Ovary (tissue), 3 donors: ENCODE data around the gene CRTAP.

Experiments
- CTCF ChIP-seq, 3 donors: fragments of 450-650 bp in 2 of 3; fragments of 200-600 bp in 1 of 3; IDR thresholded peaks; one replicate each; pipeline versions ENCODE4 v1.5.1 to v1.8.0; 2016 to 2022; ENCODE audit warnings: antibody characterized with exemption in 3 of 3, mild to moderate bottlenecking in 1 of 3
- EP300 ChIP-seq: sonication (generic); formaldehyde crosslinking; IDR thresholded peaks from one replicate; pipeline ENCODE4 v1.6.1; 2017; ENCODE audit warnings: antibody characterized with exemption
- POLR2A ChIP-seq: fragments of 450-650 bp; IDR thresholded peaks from one replicate; pipeline ENCODE4 v1.6.1; 2017; ENCODE audit warnings: antibody characterized with exemption, mild to moderate bottlenecking, moderate library complexity
- donor health status: DM: no; HTN: no; CAD: no.

DNA sequence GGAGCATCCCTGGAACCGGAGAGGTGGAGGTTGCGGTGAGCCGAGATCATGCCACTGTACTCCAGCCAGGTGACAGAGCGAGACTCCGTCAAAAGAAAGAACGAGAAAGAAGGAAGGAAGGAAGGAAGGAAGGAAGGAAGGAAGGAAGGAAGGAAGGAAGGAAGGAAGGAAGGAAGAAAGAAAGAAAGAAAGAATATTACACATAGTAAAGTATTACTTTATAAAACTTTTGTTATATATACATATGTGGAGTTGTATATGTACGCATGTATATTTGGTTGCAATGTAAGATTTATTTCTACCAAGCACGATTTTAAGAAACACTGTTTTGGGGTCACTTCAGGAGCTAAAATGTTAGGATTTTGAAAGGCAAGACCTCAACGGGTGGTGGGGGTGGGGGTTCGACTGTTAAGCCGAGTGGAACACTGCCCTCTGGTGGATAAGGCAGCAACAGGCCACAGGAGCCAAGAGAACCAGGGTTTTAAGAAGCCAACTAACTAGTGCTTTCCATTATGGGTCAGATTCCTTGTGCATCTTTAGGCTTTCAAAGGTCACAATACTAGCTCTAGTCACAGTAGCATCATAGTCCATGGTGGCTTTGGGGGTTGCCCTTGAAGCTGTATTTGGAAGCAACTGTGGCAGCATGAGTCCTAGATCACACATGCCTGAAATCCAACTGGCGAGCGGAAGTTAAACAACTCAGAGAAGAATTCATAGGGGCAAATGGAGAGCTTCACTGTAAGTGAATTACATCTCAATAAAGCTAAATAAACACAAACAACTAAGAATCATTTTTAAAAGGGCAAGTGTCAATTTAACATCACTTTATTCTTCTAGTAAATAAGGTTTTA is 39.4 kb upstream of the CRTAP start:
- peak; percentile 17 to 33 (median 32) for TF ChIP-seq CTCF (IDR thresholded peaks at IDR 0.05)
- no peak for TF ChIP-seq POLR2A
- TF ChIP-seq EP300, result no peak
